WERI-Rb-1 (cell line): ENCODE measurements around the gene SH3RF2.

Experiments used
- DNase-seq: peaks from one replicate; pipeline ENCODE4 v3.0.0-alpha.2; 2020
- H3K27ac ChIP-seq: fragments of 250-450 bp; sonication (Bioruptor Pico); 2 replicates; pipeline ENCODE4 v1.5.1; 2020; ENCODE audit warnings: mild to moderate bottlenecking, moderate library complexity
- H3K27me3 ChIP-seq: fragments of 250-450 bp; sonication (Bioruptor Pico); 2 replicates; pipeline ENCODE4 v1.5.1; 2021; ENCODE audit warnings: mild to moderate bottlenecking, low read depth, moderate library complexity; ENCODE audit not compliant: insufficient read depth, severe bottlenecking
- H3K36me3 ChIP-seq: fragments of 250-450 bp; sonication (Bioruptor Pico); 2 replicates; pipeline ENCODE4 v1.5.1; 2020; ENCODE audit warnings: mild to moderate bottlenecking, moderate library complexity
- H3K4me3 ChIP-seq: 2 replicates; pipeline ENCODE4 v1.5.1; 2011; ENCODE audit warnings: low read depth, mild to moderate bottlenecking, control low read depth, low read length
- H3K9me3 ChIP-seq: fragments of 250-450 bp; sonication (Bioruptor Pico); 2 replicates; pipeline ENCODE4 v1.5.1; 2021; ENCODE audit warnings: mild to moderate bottlenecking, moderate library complexity; ENCODE audit not compliant: severe bottlenecking
- CTCF ChIP-seq: IDR thresholded peaks from 2 replicates; pipeline ENCODE4 v1.5.1; 2011; ENCODE audit warnings: low read depth, mild to moderate bottlenecking, control low read depth, inconsistent platforms, low read length

The SH3RF2 gene

GRCh38 chr5:145979270-145980223, 43.2 kb downstream of the SH3RF2 start:
- Histone ChIP-seq H3K36me3 (no peaks in the 10 kb centered on the region), H3K4me3 (no peak overlapping the region), H3K9me3 (no peaks in the 10 kb centered on the region), H3K27ac (no peak overlapping the region), H3K27me3 (no peaks in the 10 kb centered on the region)
- no peak for TF ChIP-seq CTCF
- DNase-seq: no peak

- H3K36me3 ChIP-seq: no peaks in the 10 kb centered on the region
- H3K4me3 ChIP-seq: no peak overlapping the region
- no peak for DNase-seq
- no peaks in the 10 kb centered on the region for H3K27me3 ChIP-seq
- H3K9me3 ChIP-seq: no peaks in the 10 kb centered on the region
- no peak for TF ChIP-seq CTCF
- no peak overlapping the region for H3K27ac ChIP-seq
These were observed 43.9 kb downstream of the SH3RF2 start for GRCh38 chr5:145980259-145980658.

GRCh38 chr5:145980718-145981117, 44.3 kb downstream of the SH3RF2 start:
- Histone ChIP-seq H3K4me3 (no peak overlapping the region), H3K36me3 (no peaks in the 10 kb centered on the region), H3K9me3 (no peaks in the 10 kb centered on the region), H3K27ac (no peak overlapping the region), H3K27me3 (no peaks in the 10 kb centered on the region)
- DNase-seq: no peak
- TF ChIP-seq CTCF: no peak

- Histone ChIP-seq H3K9me3 (no peaks in the 10 kb centered on the region), H3K4me3 (no peak overlapping the region), H3K27ac (no peak overlapping the region), H3K27me3 (no peaks in the 10 kb centered on the region), H3K36me3 (no peaks in the 10 kb centered on the region)
- no peak for TF ChIP-seq CTCF
- no peak for DNase-seq
These were observed 45.5 kb downstream of the SH3RF2 start for GRCh38 chr5:145981589-145982571.

GRCh38 chr5:145982572-145983318, 46.4 kb downstream of the SH3RF2 start:
- H3K36me3 ChIP-seq: no peaks in the 10 kb centered on the region
- H3K4me3 ChIP-seq: no peak overlapping the region
- no peak overlapping the region for H3K27ac ChIP-seq
- no peak for TF ChIP-seq CTCF
- H3K9me3 ChIP-seq: no peaks in the 10 kb centered on the region
- no peaks in the 10 kb centered on the region for H3K27me3 ChIP-seq
- no peak for DNase-seq
